ENCODE measurements around the gene TMEM72.
A peak's percentile ranks its signal among the peaks of the same experiment; 100 is the strongest.

Gene TMEM72

DNA sequence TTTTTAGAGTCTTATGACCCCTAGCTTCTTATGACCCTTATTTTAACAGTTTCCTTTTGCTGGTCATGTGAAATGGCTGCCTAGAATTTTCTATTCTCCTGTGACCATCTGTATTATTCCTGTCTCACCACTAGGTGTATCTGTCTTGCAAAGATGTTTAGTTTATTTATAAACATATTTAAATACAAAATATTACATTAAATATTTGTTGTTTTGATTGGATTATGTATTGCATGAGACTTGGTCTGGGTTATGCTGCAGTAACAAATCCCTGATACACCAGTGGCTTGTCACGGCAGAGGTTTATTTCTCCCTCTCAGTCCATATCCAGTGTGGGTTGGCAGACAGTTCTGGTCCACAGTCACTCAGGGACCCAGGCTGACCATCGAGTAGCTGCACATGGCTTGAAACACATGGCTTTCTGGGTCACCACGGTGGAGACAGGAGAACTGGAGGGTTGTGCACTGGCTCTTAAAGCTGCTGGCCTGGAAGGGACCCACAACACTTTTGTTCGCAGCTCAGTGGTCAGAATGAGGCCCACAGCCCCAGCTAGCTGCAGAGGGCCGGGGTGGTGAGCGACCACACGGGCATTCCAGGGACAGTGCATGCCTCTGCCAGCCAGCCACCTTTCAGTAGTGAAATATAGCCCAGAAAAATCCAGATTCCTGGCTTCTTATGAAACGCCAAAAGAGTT is 55.8 kb downstream of the TMEM72 start:
- DNase-seq (ENCODE audit: extremely low read depth, low read depth) = no peak

DNA sequence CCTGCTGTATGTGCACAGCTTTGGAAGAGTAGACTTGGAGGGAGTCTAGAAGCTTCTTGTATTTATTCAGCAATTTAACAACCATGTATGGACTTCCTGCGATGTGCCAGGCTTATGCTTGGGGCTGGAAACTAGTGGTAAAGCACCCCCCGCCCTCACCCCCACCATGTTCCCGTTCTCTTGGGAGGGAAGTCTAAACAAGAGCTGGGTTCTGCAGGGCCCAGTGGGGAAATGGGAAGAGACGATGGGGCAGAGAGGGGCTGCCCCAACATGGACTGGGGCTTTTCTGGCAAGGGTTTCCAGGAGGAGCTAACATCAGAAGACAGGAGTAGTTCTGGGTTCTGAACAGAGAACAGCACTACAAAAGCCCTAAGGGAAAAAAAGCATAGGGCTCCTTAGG is 56.5 kb downstream of the TMEM72 start:
- TF ChIP-seq, protein P1, sequence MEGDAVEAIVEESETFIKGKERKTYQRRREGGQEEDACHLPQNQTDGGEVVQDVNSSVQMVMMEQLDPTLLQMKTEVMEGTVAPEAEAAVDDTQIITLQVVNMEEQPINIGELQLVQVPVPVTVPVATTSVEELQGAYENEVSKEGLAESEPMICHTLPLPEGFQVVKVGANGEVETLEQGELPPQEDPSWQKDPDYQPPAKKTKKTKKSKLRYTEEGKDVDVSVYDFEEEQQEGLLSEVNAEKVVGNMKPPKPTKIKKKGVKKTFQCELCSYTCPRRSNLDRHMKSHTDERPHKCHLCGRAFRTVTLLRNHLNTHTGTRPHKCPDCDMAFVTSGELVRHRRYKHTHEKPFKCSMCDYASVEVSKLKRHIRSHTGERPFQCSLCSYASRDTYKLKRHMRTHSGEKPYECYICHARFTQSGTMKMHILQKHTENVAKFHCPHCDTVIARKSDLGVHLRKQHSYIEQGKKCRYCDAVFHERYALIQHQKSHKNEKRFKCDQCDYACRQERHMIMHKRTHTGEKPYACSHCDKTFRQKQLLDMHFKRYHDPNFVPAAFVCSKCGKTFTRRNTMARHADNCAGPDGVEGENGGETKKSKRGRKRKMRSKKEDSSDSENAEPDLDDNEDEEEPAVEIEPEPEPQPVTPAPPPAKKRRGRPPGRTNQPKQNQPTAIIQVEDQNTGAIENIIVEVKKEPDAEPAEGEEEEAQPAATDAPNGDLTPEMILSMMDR (IDR thresholded peaks at IDR 0.05; ENCODE audit: low read depth, low read length) = no peak
- DNase-seq (ENCODE audit: extremely low read depth, low read depth) = no peak

More for the DNA sequence above, 55.8 kb downstream of the TMEM72 start:
- TF ChIP-seq, protein P1 (IDR thresholded peaks at IDR 0.05; ENCODE audit: low read depth, low read length) = peak; percentile 3

DNA sequence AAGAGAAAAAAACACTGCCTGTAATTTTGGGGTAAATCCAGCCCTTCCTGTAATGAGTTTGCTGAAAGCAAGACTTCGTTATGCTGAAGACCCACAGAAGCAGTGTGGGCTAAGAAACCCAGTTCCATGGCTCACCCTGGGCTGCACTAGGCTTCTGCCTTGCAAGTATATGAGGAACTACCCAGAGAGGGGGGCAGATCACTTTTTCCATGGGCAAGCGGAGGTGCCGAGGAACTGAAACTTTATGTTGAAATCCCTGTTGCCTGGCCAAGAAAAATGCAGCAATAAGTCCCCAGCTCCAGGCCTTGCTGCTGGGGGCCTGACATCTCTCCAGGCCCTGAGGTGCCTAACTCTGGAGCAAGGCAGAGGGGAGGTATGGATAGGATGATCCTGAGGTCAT is 57.0 kb downstream of the TMEM72 start:
- TF ChIP-seq, protein P1 (IDR thresholded peaks at IDR 0.05; ENCODE audit: low read depth, low read length) = no peak
- DNase-seq (ENCODE audit: extremely low read depth, low read depth) = no peak

DNA sequence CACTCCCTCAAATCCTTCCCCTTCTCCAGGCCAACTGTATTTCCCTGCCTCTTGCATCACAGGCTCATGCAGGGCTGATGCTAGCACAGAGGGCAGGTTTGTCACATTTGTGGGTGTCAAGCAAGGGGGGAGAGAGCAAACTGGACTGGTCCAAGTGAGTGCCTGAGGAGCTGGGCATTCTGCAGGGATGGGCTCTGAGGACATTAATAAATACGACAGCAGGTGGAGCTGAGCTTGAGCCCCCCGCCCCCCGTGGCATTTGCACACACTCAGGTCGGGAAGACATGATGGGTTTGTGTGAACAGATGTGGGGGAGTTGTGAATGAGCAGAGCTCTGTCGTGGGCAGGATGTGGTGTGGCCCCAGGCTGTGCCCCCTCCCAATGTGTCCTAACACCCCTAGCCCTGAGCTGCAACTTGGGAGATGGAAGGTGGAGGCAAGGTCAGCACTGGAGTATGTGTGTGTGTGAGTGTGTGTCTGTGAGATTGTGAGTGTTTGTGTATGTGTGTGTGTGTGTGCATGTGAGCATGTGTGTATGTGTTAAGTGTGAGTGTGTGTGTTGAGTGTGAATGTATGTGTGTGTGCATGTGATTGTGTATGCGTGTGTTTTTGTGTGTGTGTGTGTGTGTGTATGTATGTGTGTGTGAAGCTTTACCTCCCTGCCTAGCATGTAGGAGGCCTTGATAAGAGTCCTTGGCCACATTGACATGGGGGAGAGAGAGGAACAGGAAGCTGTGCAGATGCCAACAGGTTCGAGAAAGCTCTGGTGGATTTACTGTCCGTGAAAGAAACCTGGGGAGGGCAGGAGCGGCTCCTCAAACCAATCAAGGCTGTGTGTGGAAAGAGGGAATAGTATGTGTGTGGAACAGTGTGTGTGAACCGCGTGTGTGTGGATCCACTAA is 57.6 kb downstream of the TMEM72 start:
- DNase-seq (ENCODE audit: extremely low read depth, low read depth) = no peak
- TF ChIP-seq, protein P1 (IDR thresholded peaks at IDR 0.05; ENCODE audit: low read depth, low read length) = no peak

DNA sequence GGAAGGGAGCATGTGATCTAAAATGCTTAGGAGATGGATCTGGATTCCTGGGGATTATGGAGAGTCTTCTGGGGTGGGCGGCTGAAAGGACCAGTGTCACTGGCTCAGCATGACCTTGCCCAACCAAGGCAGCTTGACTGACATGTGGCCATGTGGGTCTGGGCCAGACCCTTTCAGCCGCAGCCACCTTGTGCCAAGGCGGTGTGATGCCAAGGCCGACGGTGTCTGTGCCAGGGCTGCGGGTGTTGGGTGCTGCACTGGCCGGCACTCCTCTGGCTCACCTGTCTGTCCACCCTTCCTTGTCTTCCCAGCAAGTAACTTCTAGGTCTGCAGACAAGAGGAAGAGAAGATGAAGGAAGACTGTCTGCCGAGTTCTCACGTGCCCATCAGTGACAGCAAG is 58.7 kb downstream of the TMEM72 start:
- DNase-seq (ENCODE audit: extremely low read depth, low read depth) = no peak
- TF ChIP-seq, protein P1 (IDR thresholded peaks at IDR 0.05; ENCODE audit: low read depth, low read length) = no peak

DNA sequence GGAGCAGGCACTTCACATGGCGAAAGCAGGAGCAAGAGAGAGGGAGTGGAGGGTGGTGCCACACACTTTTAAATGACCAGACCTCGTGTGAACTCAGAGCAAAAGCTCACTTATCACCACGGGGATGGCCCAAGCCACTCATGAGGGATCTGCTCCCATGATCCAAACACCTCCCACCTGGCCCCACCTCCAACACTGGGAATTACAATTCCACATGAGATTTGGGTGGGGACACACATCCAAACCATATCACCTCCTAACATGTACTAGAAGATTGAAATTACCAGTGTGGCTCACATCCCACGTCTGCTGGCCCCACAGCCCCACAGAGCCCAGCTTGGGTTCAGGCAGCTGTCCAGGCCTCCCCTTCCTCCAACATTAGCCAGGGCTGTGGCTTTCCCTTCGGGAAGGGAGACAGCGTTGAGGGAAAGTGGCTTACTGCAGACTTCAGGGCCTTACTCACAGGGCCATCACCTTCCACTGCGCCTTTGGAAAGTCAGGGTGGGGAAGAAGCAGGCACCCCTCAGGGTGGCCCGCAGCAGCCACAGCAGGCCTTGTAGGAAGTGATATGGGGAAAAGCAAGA is 59.8 kb downstream of the TMEM72 start:
- DNase-seq (ENCODE audit: extremely low read depth, low read depth) = no peak
- TF ChIP-seq, protein P1 (IDR thresholded peaks at IDR 0.05; ENCODE audit: low read depth, low read length) = no peak

DNA sequence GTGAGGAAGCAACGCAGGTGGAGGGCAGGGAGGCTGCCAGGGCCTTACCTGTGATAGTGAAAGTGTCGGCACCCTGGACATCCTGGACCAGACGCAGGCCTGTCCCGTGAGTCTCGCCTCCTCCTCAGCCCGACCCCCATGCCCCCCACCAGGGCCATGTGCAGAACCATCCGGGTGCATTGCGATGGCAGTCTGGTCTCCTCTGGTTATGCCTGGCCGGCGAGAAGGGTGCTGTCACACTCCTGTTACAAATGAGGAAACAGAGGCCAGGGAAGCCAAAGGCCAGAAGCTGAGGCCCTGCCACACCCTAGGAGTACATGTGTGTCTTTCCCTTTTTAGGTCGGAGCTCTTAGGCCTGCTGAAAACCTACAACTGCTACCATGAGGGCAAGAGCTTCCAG is 60.3 kb downstream of the TMEM72 start:
- TF ChIP-seq, protein P1 (IDR thresholded peaks at IDR 0.05; ENCODE audit: low read depth, low read length) = no peak
- DNase-seq (ENCODE audit: extremely low read depth, low read depth) = no peak

Data from AG09319 (cell line).